Cerebellar cortex (tissue), 1 donor: ENCODE results near the gene RAB25.

Experiments
- DNase-seq: peaks from one replicate; pipeline ENCODE4 v3.0.0-alpha.2; 2015; ENCODE audit warnings: low spot score

The RAB25 gene

DNA sequence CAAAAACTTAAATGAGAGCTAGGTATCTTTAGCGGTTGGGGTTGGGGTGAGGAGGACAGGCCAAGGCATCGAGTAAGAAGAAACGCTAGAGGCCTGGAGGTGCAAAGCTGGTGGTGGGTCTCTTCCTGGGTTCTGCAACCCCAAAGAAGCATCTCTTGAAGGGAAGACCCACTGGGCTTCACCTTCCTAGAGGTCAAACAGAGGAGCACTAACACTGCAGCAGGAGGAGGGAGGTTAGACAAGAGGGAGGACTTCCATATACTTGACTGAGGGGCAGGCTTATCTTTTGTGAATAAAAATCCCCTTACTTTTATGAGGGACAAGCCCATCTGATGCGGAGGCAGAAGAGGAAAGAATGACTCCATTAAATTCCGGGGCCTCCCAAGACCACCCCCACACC lies 18.8 kb downstream of the RAB25 start:
- no peak for DNase-seq

DNA sequence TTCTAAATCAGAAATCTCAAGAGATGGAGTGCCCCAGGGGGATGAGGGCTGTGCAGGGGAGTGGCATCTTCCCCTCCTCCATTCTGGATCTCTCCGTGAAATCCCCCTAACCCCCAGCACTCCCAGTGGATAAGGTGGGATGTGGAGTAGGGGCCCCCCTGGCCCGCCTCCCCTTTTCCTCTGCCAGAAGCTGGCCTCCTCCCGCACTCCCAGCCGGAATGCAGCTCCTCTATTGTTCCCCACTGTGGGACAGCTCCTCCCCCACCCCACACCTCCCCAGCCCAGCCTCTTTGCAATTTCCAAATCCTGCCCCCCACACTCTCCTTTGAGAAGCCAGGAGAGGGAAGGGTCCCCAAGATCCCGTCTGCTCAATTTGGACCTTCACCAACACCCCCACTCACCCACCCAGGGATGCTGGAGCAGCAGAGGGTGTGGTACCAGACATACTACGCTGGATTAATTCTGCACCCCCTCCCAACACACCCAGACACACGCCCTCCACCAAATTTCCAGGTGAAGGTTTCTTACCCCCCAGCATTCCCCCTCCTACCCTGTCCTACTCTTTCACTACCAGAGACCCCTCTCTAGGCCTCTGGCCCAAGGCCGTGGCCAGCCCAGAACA lies 19.4 kb downstream of the RAB25 start:
- DNase-seq: no peak

DNA sequence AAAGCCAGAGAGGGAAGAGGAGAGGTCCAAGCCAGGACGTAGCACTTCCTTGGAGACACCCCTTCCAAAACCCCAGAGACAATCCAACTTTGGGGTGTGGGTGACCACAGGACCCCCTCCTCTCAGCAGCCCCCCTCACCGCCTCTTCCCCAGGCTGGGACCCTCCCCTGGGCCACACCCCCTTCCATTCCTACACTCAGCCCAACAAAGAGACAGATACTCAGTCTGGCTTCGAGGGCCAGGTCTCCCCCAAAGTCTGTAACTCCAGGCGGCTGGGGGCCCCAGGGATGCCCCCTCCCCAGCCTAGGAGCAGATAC lies 19.9 kb downstream of the RAB25 start:
- DNase-seq: no peak

DNA sequence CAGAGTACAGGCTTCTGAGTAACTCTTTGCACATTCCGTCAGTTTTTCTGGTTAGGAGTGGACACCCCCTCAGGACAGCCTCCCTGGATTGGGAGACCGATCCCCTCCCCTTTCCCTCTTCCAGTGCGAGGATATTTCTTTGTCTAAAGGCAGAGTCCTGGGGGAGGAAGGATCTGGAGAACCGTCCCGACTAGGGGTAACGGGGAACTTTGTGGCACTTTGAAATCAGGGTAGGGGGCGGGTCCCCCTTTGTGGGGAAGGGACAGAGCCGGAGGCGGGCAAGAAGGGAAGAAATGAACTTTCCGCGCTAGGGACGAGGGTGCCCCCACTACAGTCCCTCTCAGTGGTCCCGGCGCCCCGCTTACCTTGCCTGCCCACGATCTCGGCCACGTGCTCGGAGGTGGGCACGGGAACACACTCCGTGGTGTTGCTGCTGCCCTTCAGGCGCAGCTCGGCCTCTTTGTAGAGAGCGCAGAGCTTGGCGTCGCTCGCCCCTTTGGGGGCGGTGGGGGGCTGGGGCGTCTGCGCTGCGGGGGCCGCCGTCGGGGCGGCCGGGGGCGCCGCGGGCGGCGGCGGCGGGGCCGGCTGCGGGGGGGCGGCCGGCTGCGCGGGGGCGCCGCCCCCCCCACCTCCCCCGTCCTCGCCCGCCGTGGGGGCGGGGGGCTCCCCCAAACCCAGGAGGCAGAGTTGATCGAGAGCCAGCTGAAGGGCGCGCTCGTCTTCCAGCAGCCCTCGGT lies 20.4 kb downstream of the RAB25 start:
- DNase-seq: no peak

DNA sequence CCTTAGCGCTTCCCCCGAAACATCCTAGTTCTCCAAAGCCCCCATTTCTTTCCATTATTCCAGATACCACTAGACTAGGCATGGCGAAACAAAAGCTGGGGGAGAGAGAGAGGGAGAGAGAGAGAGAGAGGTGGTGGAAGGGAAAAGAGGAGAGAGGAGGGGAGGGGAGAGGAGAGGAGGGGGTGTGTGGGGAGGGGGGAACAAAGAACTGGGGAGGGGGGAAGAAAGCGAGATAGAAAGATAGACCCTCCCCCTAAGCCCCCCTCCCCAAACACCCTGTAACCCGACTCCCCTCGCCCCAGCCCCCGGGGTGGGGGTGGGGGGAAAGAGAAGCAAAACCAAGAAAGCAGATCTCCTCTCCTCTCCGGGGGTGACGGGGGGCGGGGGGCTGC lies 21.0 kb downstream of the RAB25 start:
- DNase-seq: no peak

DNA sequence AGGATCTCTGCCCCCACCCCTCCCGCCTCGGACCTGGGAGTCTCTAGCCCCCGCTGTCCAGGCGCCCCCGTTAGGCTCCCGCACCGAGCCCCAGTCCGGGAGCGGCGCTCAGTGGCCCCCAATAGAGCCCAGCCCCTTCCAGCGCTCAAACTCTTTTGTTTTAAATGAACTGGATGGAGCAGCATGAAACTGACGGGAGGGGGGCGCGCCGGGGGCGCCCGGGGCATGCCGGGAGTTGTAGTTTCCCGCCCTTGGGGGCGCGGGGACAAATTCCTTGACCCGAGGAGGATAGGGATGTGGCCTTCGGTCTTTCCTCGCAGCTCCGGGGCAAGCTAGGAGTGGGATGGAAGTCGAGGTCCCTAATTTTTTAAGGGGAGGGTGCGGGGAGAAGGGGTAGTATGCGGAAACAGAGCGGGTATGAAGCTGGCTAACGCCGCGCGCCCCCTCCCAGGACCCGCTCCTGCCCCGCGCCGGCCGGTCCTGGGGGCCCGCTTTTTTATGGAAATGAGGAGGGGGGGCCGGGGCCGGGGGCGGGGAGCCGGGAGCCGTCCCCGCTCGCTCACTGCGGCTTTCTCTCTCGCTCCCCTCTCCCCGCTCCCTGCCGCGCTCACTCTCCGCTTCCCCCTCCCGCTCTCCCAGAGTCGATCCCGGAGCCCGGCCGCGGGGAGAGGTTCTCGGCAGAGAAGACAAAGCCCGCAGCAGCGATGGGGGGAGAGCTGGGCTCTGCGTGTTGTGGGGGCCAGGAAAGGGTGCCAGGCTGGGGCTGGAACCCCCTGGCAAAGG lies 21.5 kb downstream of the RAB25 start, which contains the start of gene MEX3A:
MEX3A (minus strand) TSS at position 157 of the 783 bp plus-strand sequence. CDS start 467 bp downstream, outside the sequence.
- DNase-seq: peak; percentile 85

DNA sequence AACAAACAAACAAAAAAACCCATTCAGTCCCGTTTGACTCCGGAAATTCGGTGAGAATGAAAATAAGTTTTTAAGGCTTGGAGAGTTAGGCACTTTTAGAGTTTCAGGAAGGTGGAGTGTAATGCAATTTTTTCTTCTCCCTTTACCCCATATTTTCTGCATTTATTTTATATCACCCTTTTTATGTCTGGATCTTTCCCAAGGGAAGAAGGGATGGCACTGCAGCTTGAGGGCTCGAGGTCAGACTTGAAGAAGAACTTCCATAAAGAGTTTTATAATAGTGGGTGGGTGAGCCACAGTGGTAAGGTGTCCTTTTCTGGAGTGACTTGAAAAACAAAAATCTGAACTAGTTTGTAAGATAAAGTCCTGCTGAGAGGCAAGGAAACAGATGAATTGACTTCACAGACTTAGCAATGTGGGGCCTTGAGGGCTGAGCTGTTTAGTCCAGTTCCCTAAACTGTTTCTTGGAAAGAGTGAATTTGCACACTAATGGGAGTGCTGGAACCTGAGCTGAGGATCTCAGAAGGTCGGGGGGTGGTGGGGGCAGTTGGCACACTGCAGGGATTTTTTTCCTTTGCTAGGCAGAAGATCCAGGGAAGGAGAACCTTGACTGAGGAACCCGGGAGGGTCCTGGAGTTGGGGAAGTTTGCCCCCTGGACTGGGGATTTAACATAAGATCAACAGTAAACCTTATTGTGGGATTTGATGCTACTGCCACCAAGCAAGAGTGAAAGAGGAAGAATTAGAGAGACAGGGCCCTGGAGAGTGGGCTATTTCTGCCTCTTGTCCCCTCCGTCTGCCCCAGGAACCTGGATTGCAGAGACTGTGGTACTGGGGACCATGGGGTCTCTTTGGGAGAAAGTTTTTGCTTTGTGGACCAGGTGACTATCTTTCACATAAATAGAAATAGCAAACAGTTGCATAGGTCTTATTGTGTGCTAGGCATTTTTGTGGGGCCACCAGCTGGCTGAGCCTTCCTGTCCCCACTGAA lies 23.1 kb downstream of the RAB25 start:
- no peak for DNase-seq

DNA sequence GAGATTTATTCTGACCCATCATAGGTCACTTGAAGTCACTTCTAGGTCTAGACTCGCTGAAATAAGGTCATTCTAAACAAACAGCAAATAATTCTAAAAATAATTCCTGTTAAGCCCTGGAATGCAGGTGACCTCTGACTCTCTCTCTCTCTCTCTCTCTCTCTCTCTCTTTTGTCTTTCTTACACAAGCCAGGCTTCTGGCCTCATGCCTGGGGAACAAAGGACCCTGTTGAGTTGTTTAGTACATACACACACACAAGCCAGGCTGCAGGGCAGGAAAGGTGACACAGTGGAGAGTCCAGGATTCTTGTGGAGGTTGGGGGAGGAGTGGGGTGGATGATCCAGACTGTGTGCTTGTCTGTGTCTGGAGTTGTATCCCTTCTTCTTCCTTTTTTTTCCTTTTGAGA lies 25.3 kb downstream of the RAB25 start:
- DNase-seq: no peak

DNA sequence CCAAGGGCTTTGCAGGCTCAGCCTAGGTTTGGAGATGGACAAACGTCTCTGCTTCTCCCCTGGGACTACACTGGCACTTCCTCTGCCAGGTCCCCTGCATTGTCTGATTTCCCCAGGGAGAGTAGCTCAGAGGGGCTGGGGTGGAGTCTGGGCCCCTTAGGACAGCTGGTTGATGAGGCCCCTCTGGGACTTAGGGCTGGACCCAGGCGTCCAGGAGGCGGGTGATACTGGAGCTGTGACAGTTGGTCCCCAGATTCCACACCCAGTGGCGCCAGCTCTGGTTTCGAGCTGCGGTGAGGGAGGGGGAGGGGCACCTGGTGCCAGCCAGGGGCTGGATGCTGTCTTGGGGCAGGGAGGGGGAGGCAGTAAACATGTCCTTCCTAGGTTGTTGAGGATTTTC lies 28.7 kb downstream of the RAB25 start:
- no peak for DNase-seq

DNA sequence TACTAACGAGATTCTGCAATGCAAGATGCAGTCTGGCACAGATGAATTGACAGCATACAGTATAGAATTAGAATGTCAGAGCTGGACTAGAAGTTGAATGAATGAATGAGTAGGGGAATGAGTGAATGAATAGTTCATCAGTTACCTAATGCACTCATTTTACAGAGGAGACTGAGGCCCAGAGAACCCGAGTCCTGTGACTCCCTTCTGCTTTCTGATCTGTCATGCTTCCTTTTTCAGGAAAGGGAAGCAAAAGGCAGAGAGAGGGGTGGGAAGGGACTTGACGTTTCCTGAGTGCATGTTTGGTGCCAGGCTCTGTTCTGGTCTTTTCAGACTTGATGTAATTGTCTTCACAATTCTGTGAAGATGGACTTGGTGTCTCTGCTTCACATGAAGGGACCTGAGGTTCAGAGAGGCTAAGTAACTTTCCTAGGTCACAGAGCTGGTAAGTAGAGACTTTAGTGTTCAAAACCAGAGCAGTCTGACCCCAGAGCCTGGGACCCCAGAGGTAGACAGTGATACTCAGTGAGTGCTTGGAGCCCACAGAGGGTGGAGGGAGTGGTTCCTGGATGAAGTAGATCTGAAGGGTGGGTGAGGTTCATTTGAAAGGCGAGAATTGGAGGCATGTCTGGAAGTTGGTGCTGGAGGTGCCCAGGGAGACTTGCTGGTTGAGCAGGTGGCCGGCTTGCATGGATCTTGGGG lies 29.3 kb downstream of the RAB25 start:
- DNase-seq: no peak

DNA sequence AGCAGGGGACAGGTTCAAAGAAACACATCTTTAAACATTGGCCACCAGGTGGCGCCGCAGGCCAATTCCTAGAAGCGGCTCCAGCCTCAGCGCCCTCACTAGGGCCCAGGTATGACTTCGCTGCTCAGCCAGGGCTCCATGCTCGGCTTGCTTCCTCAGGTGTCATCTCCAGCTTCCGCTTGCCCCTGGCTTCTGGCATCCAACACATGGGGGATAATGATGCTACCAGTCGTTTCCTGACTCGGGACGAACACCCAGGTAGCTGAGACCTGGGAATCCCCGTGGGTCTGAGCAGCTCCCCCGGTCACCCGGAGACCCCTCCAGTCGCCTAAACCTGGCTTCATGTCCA lies 29.9 kb downstream of the RAB25 start:
- peak; percentile 94 for DNase-seq

DNA sequence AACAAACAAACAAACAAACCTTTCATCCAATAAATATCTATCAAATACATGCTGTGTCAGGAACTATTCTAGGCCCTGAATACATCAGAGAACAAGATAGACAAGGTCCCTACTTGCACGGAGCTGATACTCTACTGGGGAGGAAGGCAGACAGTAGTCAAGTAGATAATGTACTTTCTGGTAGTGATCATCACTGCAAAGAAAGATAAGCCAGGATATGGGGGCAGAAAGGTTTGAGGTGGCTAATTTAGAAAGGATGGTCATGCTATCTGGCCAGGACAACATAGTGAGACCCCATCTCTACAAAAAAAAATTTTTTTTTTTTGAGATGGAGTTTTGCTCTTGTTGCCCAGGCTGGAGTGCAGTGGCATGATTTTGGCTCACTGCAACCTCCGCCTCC lies 30.6 kb downstream of the RAB25 start:
- DNase-seq: no peak

DNA sequence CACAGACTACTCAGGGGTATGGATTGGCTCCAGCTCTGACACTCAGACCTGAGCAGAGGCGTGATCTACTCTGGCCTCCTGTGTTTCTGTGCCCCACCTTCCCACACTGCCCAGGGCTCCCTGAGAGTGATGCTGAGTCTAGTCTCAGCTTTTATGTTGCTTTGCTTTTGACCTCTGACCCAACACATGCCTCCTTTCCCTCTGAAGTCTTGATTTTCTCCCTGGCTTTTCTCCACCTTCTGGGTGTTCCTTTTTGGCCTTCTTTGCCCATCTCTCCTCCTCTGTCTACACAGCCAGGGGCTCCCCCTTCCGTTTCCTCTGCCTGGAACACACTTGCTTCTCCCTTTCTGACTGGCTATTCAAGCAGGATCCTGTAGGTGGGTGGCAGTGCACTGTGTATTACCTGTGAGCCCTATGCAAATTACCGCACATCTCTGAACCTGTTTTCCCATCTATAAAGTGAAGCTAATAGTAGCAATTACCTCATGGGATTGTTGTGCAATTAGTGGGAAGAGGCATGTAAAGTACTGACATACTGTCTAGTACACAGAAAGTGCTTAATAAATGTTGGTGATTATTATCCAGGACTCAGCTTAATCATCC lies 35.0 kb downstream of the RAB25 start:
- no peak for DNase-seq

DNA sequence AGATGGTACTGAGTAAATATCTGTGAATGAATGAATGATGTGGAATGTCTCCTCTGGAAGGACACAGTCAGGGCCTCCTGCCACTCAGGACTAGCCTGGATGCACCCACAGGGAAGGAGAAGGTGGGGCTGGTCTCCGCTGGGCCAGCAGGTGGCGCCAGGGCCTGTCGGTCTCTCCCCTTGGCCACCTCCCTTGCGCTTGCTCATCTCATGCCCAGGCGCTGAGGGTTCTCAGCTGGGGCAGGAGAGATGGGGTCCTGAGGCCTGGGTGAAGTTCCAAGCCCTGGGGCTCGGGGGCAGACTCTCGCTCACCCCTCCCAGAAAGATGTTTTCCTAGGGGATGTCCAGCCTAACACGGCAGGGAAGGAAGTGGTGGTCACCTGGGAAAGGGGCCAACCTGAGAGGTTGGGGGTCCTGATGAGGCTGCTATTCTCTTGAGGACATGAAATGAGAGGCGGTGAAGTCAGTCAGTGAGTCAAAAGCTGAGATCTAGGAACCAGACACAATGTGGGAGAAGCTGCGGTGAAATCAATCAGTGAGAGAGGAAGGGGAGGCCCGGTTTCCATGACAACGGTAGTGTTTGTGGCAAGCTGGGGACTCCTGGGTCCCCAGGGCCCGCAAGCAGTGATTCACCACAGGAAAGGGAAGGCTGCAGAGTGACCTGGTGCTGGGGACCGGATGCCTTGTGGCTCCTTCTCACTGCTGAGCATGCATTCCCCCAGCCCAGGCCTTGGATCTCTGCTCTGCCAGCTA lies 35.9 kb downstream of the RAB25 start:
- peak; percentile 78 for DNase-seq

DNA sequence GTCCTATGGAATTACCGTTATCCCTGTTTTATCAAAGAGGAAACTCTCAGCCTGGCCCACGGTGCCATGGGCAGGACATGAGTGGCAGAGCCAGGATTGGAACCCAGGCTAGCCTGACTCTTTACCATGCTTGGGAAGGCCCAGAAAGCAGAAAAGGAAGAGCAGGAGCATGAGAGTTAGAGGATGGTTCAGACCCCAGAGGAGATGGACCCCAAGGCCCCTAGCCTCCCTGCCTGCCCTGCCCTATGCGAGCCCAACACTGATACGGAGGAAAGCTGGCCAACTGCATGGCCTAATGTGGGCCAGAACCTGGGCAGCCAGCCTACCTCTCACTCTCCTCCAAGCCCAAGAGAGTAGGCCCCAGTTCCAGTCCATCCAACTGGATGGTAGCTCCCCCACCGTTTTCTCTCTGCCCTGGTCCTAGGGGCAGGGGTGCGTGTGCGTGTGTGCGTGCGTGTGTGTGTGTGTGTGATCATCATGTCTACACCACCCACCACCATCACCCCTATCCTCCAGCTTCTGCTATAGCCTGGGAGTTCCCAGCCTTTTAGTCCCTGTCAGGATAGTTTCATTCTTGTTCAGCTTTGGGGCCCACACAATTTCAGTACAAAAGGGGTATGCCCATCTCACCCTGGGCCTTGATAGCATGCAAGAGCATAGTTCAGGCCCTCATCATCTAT lies 36.7 kb downstream of the RAB25 start:
- DNase-seq: no peak

DNA sequence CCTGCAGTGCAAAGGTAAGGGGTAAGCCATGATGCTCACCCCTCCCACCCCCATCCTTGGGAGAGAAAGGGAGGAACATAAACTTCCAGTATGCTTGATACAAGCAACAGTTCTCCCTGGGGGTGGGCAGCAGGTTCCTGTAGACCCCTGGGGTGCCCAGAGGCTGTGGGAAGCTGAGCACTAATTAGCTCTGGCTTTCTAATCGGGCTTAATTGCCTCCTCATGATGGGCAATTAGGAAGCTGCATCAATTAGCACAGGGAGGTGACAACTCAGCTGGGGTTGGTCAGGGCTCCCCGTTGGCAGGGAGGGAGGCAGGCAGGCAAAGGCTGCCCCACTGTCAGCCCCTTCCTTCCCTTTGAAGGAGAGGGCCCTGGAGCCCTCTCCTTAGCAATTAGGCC lies 37.8 kb downstream of the RAB25 start:
- no peak for DNase-seq

DNA sequence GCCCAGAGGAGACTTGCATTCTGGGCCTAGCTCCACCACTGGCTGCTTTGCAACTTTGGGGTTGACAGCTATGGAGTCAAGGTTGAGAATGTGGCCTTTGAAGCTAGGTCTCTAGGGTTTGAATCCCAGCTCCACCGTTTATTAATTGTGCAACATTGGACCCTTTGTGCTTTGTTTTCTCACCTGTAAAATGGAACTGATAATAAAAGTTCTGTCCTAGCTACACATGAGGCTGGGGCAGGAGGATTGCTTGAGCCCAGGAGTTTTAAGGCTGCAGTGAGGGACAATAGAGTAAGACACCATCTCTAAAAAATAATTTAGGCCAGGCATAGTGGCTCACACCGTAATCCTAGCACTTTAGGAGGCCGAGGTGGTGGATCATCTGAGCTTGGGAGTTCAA lies 38.3 kb downstream of the RAB25 start:
- no peak for DNase-seq

DNA sequence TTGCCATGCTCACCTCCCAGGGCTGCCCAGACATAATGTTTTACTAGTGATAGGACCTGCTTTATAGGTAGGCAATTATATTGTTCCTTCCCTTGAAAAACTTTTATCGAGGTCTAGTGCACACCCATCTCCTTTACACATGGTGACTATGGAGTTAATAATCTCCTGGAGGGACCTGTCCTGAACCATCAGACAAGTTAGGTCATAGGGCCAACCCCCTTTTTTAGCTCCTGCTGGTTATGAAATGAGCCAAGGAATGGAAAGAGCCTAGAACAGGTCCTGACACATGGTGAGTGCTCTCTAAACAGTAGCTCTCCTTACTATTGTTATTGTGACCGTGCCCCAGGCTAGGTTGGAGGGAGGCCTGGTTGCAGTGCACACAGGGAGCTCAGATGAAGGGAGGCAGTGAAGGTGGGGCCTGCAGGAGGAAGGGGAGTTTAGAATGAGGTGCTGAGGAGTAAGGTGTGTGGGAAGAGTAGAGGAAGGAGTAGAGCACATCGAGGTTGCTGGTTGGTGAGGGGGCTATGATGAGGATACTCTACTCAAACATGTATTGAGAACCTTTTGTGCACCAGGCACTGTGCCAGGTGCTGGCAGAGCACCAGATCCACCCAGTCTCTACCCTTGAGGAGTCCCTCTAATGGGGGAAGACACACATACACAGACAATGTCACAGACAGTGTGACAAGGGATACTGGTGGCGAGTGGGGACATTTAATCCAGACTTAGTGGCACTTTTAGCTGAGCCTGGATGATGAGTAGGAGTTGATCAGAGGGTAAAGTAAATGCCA lies 39.4 kb downstream of the RAB25 start:
- no peak for DNase-seq

DNA sequence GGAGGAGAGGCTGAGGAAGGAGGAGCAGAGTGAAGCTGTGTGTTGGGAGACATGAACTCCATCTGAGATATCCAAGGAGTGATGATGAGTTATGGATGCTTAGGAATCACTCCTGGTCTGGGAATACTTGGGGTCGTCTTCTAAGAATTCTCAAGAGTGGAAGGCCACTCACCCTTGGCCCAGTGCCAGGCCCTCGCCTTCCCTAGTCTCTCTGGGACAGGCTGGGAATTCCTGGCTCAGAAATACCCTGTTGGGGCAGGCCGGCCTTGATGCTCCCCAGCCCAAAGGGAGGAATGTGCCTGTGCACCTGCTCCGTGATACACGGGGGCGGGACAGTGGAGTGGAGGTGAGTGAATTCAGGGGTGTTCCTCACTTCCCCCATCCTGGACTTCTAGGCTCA lies 40.9 kb downstream of the RAB25 start:
- no peak for DNase-seq
